ENCODE data around the gene PRKCE. TPM values are rescaled to one million over a fixed set of nuclear protein-coding genes. Genes with fewer than 3 reads are reported as not detected.
A peak's percentile ranks its signal among the peaks of the same experiment; 100 is the strongest.

The PRKCE gene
- total and polyA plus RNA-seq, 7 experiments from 2014 or later, result 1.4 to 37.9 (median 19.5) TPM

- Mint-ChIP-seq H3K27me3 (peaks cover 18 to 70% (median 25%) of the 10 kb centered on the region in 5 donors), H3K9me3 (no peaks in the 10 kb centered on the region), H3K4me3 (no peak overlapping the region), H3K27ac (no peak overlapping the region), H3K36me3 (peaks cover 0 to 5% (median 0%) of the 10 kb centered on the region in 5 donors), H3K4me1 (peaks cover 0 to 2% (median 0%) of the 10 kb centered on the region in 7 donors)
- Histone ChIP-seq H3K27me3 (ENCODE audit: control insufficient read depth in 2 of 2, insufficient read depth in 2 of 2, low read length in 2 of 2) (no peaks in the 10 kb centered on the region), H3K4me1 (ENCODE audit: control insufficient read depth in 2 of 2, insufficient read depth in 2 of 2, low read length in 2 of 2) (no peaks in the 10 kb centered on the region), H3K4me3 (ENCODE audit: low read length) (no peak overlapping the region), H3K36me3 (ENCODE audit: control insufficient read depth in 2 of 3, insufficient read depth in 3 of 3, low read length in 3 of 3) (no peaks in the 10 kb centered on the region), H3K9me3 (ENCODE audit: control insufficient read depth in 2 of 3, low read length in 3 of 3) (no peaks in the 10 kb centered on the region), H3K27ac (ENCODE audit: low read depth, low read length) (no peak overlapping the region)
- ATAC-seq (no peak), DNase-seq (no peak)
- intact Hi-C loops (cut with micrococcal nuclease), result no loop called here
- ChIA-PET CTCF (no interaction called here), POLR2A (no interaction called here)
Observed at GRCh38 chr2:45629971-45630370, 21.5 kb upstream of the PRKCE start.

- no peaks in the 10 kb centered on the region for H3K36me3 ChIP-seq (ENCODE audit: control insufficient read depth in 2 of 3, insufficient read depth in 3 of 3, low read length in 3 of 3)
- Mint-ChIP-seq H3K4me3 (no peak overlapping the region), H3K27ac (no peak overlapping the region), H3K36me3 (peaks cover 0 to 5% (median 0%) of the 10 kb centered on the region in 5 donors), H3K27me3 (peaks cover 21 to 71% (median 25%) of the 10 kb centered on the region in 5 donors), H3K9me3 (no peaks in the 10 kb centered on the region), H3K4me1 (no peaks in the 10 kb centered on the region)
- CTCF ChIA-PET, result no interaction called here
- no peak overlapping the region for H3K4me3 ChIP-seq (ENCODE audit: low read length)
- no peaks in the 10 kb centered on the region for H3K4me1 ChIP-seq (ENCODE audit: control insufficient read depth in 2 of 2, insufficient read depth in 2 of 2, low read length in 2 of 2)
- DNase-seq (no peak), ATAC-seq (no peak)
- no peak overlapping the region for H3K27ac ChIP-seq (ENCODE audit: low read depth, low read length)
- intact Hi-C loops (cut with micrococcal nuclease), result no loop called here
- POLR2A ChIA-PET, result no interaction called here
- H3K9me3 ChIP-seq (ENCODE audit: control insufficient read depth in 2 of 3, low read length in 3 of 3), result no peaks in the 10 kb centered on the region
- H3K27me3 ChIP-seq (ENCODE audit: control insufficient read depth in 2 of 2, insufficient read depth in 2 of 2, low read length in 2 of 2), result no peaks in the 10 kb centered on the region
Observed at GRCh38 chr2:45631319-45631718, 20.2 kb upstream of the PRKCE start.

- H3K27ac Mint-ChIP-seq, result no peak overlapping the region
- ChIA-PET POLR2A (no interaction called here), CTCF (no interaction called here)
- no peak overlapping the region for H3K27ac ChIP-seq (ENCODE audit: low read depth, low read length)
- no peaks in the 10 kb centered on the region for H3K4me1 Mint-ChIP-seq
- ATAC-seq, result no peak
- DNase-seq, result no peak
- intact Hi-C loops (cut with micrococcal nuclease), result no loop called here
- H3K27me3 ChIP-seq (ENCODE audit: control insufficient read depth in 2 of 2, insufficient read depth in 2 of 2, low read length in 2 of 2), result no peaks in the 10 kb centered on the region
- H3K9me3 Mint-ChIP-seq, result no peaks in the 10 kb centered on the region
- H3K36me3 ChIP-seq (ENCODE audit: control insufficient read depth in 2 of 3, insufficient read depth in 3 of 3, low read length in 3 of 3), result no peaks in the 10 kb centered on the region
- peaks cover 0 to 5% (median 0%) of the 10 kb centered on the region in 5 donors for H3K36me3 Mint-ChIP-seq
- H3K4me1 ChIP-seq (ENCODE audit: control insufficient read depth in 2 of 2, insufficient read depth in 2 of 2, low read length in 2 of 2), result no peaks in the 10 kb centered on the region
- H3K27me3 Mint-ChIP-seq, result peaks cover 21 to 70% (median 25%) of the 10 kb centered on the region in 5 donors
- H3K4me3 ChIP-seq (ENCODE audit: low read length), result no peak overlapping the region
- H3K9me3 ChIP-seq (ENCODE audit: control insufficient read depth in 2 of 3, low read length in 3 of 3), result no peaks in the 10 kb centered on the region
- no peak overlapping the region for H3K4me3 Mint-ChIP-seq
Observed at GRCh38 chr2:45631955-45632354, 19.5 kb upstream of the PRKCE start.

- ATAC-seq, result no peak
- CTCF ChIA-PET, result interaction anchor here (0.6 kb wide), 1 partner anchor 156 kb away, joined by 3 read pairs; no protein-coding TSS in a partner anchor
Observed at GRCh38 chr2:45634223-45634622, 17.3 kb upstream of the PRKCE start.

GRCh38 chr2:45636008-45636407 is 15.5 kb upstream of the PRKCE start:
- Histone ChIP-seq H3K4me1 (ENCODE audit: control insufficient read depth in 2 of 2, insufficient read depth in 2 of 2, low read length in 2 of 2) (no peaks in the 10 kb centered on the region), H3K27me3 (ENCODE audit: control insufficient read depth in 2 of 2, insufficient read depth in 2 of 2, low read length in 2 of 2) (peaks cover 0 to 6% of the 10 kb centered on the region in 2 donors), H3K4me3 (ENCODE audit: low read length) (no peak overlapping the region), H3K9me3 (ENCODE audit: control insufficient read depth in 2 of 3, low read length in 3 of 3) (no peaks in the 10 kb centered on the region), H3K27ac (ENCODE audit: low read depth, low read length) (no peak overlapping the region), H3K36me3 (ENCODE audit: control insufficient read depth in 2 of 3, insufficient read depth in 3 of 3, low read length in 3 of 3) (no peaks in the 10 kb centered on the region)
- H3K36me3 Mint-ChIP-seq, result no peaks in the 10 kb centered on the region
- H3K27ac Mint-ChIP-seq, result no peak overlapping the region
- ChIA-PET CTCF (no interaction called here), POLR2A (no interaction called here)
- no peaks in the 10 kb centered on the region for H3K9me3 Mint-ChIP-seq
- DNase-seq (no peak), ATAC-seq (no peak)
- no peak overlapping the region for H3K4me3 Mint-ChIP-seq
- peaks cover 0 to 4% (median 0%) of the 10 kb centered on the region in 7 donors for H3K4me1 Mint-ChIP-seq
- intact Hi-C loops (cut with micrococcal nuclease), result no loop called here
- H3K27me3 Mint-ChIP-seq, result peaks cover 22 to 63% (median 29%) of the 10 kb centered on the region in 5 donors

More at GRCh38 chr2:45634223-45634622, 17.3 kb upstream of the PRKCE start:
- no peaks in the 10 kb centered on the region for H3K36me3 ChIP-seq (ENCODE audit: control insufficient read depth in 2 of 3, insufficient read depth in 3 of 3, low read length in 3 of 3)
- no peaks in the 10 kb centered on the region for H3K4me1 ChIP-seq (ENCODE audit: control insufficient read depth in 2 of 2, insufficient read depth in 2 of 2, low read length in 2 of 2)
- Mint-ChIP-seq H3K9me3 (no peaks in the 10 kb centered on the region), H3K27ac (no peak overlapping the region), H3K36me3 (peaks cover 0 to 5% (median 0%) of the 10 kb centered on the region in 5 donors), H3K4me3 (no peak overlapping the region), H3K4me1 (peaks cover 0 to 4% (median 0%) of the 10 kb centered on the region in 7 donors), H3K27me3 (peaks cover 26 to 73% (median 34%) of the 10 kb centered on the region in 5 donors)
- intact Hi-C loops (cut with micrococcal nuclease), result no loop called here
- peaks cover 0 to 6% of the 10 kb centered on the region in 2 donors for H3K27me3 ChIP-seq (ENCODE audit: control insufficient read depth in 2 of 2, insufficient read depth in 2 of 2, low read length in 2 of 2)
- no peak overlapping the region for H3K4me3 ChIP-seq (ENCODE audit: low read length)
- no peak for DNase-seq
- POLR2A ChIA-PET, result no interaction called here
- H3K9me3 ChIP-seq (ENCODE audit: control insufficient read depth in 2 of 3, low read length in 3 of 3), result no peaks in the 10 kb centered on the region
- no peak overlapping the region for H3K27ac ChIP-seq (ENCODE audit: low read depth, low read length)

GRCh38 chr2:45637440-45637839 is 14.0 kb upstream of the PRKCE start:
- intact Hi-C loops (cut with micrococcal nuclease), result no loop called here
- ChIA-PET POLR2A (no interaction called here), CTCF (interaction anchor here (0.7 to 1.2 kb wide), 3 partner anchors 12 to 142 kb away, joined by 3 to 6 read pairs (median 4); no protein-coding TSS in a partner anchor)
- Mint-ChIP-seq H3K36me3 (no peaks in the 10 kb centered on the region), H3K4me3 (no peak overlapping the region), H3K27ac (no peak overlapping the region), H3K9me3 (no peaks in the 10 kb centered on the region), H3K4me1 (peaks cover 0 to 5% (median 0%) of the 10 kb centered on the region in 7 donors), H3K27me3 (peaks cover 23 to 59% (median 30%) of the 10 kb centered on the region in 5 donors)
- no peaks in the 10 kb centered on the region for H3K36me3 ChIP-seq (ENCODE audit: control insufficient read depth in 2 of 3, insufficient read depth in 3 of 3, low read length in 3 of 3)
- peaks cover 0 to 6% of the 10 kb centered on the region in 2 donors for H3K27me3 ChIP-seq (ENCODE audit: control insufficient read depth in 2 of 2, insufficient read depth in 2 of 2, low read length in 2 of 2)
- H3K4me1 ChIP-seq (ENCODE audit: control insufficient read depth in 2 of 2, insufficient read depth in 2 of 2, low read length in 2 of 2), result no peaks in the 10 kb centered on the region
- DNase-seq (no peak), ATAC-seq (peak; percentile 78)
- no peaks in the 10 kb centered on the region for H3K9me3 ChIP-seq (ENCODE audit: control insufficient read depth in 2 of 3, low read length in 3 of 3)
- H3K27ac ChIP-seq (ENCODE audit: low read depth, low read length), result no peak overlapping the region
- no peak overlapping the region for H3K4me3 ChIP-seq (ENCODE audit: low read length)

GRCh38 chr2:45640576-45640975 is 10.9 kb upstream of the PRKCE start:
- Mint-ChIP-seq H3K27ac (no peak overlapping the region), H3K4me3 (no peak overlapping the region), H3K9me3 (no peaks in the 10 kb centered on the region), H3K27me3 (peaks cover 20 to 51% (median 27%) of the 10 kb centered on the region in 5 donors), H3K4me1 (peaks cover 0 to 14% (median 4%) of the 10 kb centered on the region in 7 donors), H3K36me3 (no peaks in the 10 kb centered on the region)
- DNase-seq, result no peak
- Histone ChIP-seq H3K27ac (ENCODE audit: low read depth, low read length) (no peak overlapping the region), H3K4me3 (ENCODE audit: low read length) (no peak overlapping the region), H3K4me1 (ENCODE audit: control insufficient read depth in 2 of 2, insufficient read depth in 2 of 2, low read length in 2 of 2) (peaks cover 0 to 9% of the 10 kb centered on the region in 2 donors), H3K9me3 (ENCODE audit: control insufficient read depth in 2 of 3, low read length in 3 of 3) (no peaks in the 10 kb centered on the region), H3K36me3 (ENCODE audit: control insufficient read depth in 2 of 3, insufficient read depth in 3 of 3, low read length in 3 of 3) (no peaks in the 10 kb centered on the region), H3K27me3 (ENCODE audit: control insufficient read depth in 2 of 2, insufficient read depth in 2 of 2, low read length in 2 of 2) (peaks cover 0 to 6% of the 10 kb centered on the region in 2 donors)
- CTCF ChIA-PET, result interaction anchor here (5.6 kb wide), 1 partner anchor 139 kb away, joined by 45 read pairs; no protein-coding TSS in a partner anchor
- POLR2A ChIA-PET, result no interaction called here
- ATAC-seq, result no peak
- intact Hi-C loops (cut with micrococcal nuclease), result loop anchor here in 1 of 2 donors (10.0 kb wide), 1 partner anchor 656 kb away; no protein-coding TSS in a partner anchor
